GM21526 (cell line): ENCODE data around the gene STAT5B.
"Not testable (repeated sequence)": the region's sequence is repeated elsewhere in the genome, so short reads cannot be mapped to it uniquely, and the experiment has no call there.

Source experiments
- ATAC-seq: cut with Tn5 transposase; IDR thresholded peaks from one replicate; pipeline ENCODE4 v1.9.1; 2021; ENCODE audit warnings: moderate library complexity; ENCODE audit not compliant: unreplicated experiment, low FRiP score

STAT5B gene

DNA sequence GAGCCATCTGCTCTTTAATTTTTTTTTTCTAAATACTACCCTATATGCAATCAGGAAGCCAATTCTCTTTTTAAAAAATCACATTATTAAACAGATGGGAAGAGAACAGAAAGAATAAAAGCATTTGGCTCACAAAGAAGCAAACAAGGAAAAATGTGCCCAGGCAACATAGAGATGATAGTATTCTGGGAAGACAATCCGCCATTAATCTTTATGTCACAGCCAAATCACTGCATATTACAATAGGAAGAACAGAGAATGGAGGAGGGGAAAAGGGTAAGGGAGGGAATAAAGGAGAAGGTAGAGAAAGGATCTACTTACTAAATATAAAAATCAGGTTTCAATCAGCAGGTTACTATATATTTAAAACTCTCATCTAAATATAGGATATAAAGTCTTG is 34.3 kb downstream of the STAT5B start:
- ATAC-seq = no peak

- ATAC-seq = not testable (repeated sequence)
Observed at GRCh38 chr17:42240863-42241262, 35.3 kb downstream of the STAT5B start.

GRCh38 chr17:42240201-42240600 is 36.0 kb downstream of the STAT5B start:
- no peak for ATAC-seq

- ATAC-seq = not testable (repeated sequence)
Observed at GRCh38 chr17:42239576-42239975, 36.6 kb downstream of the STAT5B start.

DNA sequence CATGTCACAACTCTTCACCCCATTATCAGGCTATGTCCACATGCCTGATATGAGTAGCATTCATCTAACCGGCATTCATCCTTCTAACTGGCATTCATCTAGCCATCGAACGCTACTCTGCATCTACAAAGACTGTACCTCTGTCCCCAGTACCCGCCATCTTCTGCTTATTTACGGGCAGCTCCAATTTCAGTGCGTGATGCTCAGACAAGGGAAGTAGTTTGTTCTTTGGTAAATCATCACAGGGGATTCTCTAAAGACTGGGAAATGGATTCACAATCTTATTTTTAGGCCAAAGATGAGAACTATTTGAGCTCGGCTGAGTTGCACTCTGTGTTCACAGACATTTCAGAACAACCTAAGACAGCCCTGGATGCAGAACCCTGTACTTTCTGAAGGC is 39.4 kb downstream of the STAT5B start:
- ATAC-seq = no peak

- ATAC-seq = no peak
Observed at GRCh38 chr17:42233994-42234393, 42.2 kb downstream of the STAT5B start.

DNA sequence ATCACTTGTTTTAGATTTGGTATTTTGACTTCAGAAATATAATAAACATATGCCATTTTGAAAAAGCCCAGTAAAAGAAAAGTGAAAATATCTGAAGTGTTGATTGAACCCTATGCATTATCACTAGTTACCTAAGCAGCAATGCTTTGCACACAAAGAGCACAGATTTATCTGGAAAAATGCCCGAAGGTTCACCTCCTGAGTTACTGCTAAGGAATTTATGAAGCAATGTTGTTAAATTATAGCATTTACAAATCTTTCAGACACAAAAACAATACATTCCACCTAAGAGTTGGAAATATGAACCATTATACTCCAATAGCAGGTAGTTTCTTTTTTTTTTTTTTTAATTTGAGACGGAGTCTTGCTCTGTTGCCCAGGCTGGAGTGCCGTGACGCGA is 43.0 kb downstream of the STAT5B start:
- no peak for ATAC-seq

- no peak for ATAC-seq
Observed at GRCh38 chr17:42230225-42230624, 46.0 kb downstream of the STAT5B start.

- ATAC-seq = no peak
Observed at GRCh38 chr17:42227849-42228700, 48.1 kb downstream of the STAT5B start.

- no peak for ATAC-seq
Observed at GRCh38 chr17:42225646-42226045, 50.5 kb downstream of the STAT5B start.

- no peak for ATAC-seq
Observed at GRCh38 chr17:42224651-42225050, 51.5 kb downstream of the STAT5B start.

GRCh38 chr17:42221886-42222745 is 54.1 kb downstream of the STAT5B start:
- ATAC-seq = no peak

DNA sequence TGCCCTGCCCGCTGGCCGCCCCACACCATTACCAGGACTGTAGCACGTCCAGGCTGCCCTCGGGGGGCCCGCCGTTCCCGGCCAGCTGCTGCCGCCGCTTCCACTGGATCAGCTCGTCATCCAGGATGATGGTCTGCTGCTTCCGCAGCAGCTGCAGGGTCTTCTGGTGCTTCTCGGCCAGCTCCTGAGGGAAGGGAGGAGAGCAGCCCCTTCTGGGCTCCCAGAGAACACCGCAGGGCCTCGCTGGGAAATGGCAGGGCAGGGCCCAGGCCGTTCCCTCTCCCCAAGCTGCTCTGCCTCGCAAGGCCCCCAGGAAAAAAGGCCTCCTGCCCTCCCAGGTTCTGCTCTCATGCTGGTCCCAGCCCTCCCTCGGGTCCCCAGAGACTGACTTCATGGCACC is 56.9 kb downstream of the STAT5B start:
- not testable (repeated sequence) for ATAC-seq

- no peak for ATAC-seq
Observed at GRCh38 chr17:42214156-42214555, 62.0 kb downstream of the STAT5B start.

- ATAC-seq = no peak
Observed at GRCh38 chr17:42212382-42212781, 63.8 kb downstream of the STAT5B start.

GRCh38 chr17:42211921-42212341 is 64.3 kb downstream of the STAT5B start:
- not testable (repeated sequence) for ATAC-seq

DNA sequence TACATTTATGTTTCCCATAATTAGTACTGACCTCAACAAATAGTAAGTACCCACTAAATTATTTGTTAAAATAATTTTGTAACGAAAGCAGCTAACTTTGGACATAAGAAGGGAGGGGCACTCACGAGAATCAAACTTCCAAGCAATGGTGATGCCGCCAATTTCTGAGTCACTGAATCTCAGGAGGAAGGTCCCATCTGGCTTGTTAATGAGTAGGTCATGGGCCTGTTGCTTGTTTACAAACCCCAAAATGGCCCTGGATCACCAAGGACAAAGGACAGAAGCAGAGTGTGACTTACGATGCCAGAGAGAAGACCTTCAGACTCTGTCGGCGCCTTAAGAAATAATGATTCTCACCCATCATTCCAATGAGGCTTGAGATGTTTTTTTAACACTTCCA is 66.1 kb downstream of the STAT5B start:
- no peak for ATAC-seq

- ATAC-seq = not testable (repeated sequence)
Observed at GRCh38 chr17:42206153-42206612, 70.0 kb downstream of the STAT5B start.

- ATAC-seq = no peak
Observed at GRCh38 chr17:42203354-42203753, 72.8 kb downstream of the STAT5B start.

DNA sequence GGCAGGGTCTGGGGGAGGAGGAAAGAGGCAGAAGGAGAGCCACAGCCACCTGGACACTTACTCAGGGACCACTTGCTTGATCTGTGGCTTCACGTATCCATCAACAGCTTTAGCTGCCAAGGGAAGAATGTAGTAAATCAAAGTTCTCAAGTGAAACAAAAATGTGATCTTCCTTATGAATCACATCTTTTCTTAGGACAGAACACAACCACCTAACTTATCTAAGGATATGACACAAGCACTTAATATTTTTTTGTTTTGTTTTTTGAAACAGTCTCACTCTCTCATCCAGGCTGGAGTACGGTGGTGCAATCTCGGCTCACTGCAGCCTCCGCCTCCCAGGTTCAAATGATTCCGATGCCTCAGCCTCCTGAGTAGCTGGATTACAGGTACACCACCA is 73.5 kb downstream of the STAT5B start:
- no peak for ATAC-seq

GRCh38 chr17:42202159-42202558 is 74.0 kb downstream of the STAT5B start:
- ATAC-seq = no peak

- no peak for ATAC-seq
Observed at GRCh38 chr17:42201458-42201772, 74.8 kb downstream of the STAT5B start.
